GM23338 (cell line): ENCODE measurements around the gene PLA2G1B. TPM values are rescaled to one million over a fixed set of nuclear protein-coding genes. Genes with fewer than 3 reads are reported as not detected.

Experiments
- ATAC-seq: fragments of 200-7000 bp; cut with Tn5 transposase; 3 replicates; pipeline ENCODE4 v1.9.1; 2020
- DNase-seq: peaks from one replicate; pipeline ENCODE4 v3.0.0-alpha.2; 2015; ENCODE audit warnings: low spot score
- H2AFZ ChIP-seq: fragments of 200-600 bp; sonication (generic); 2 replicates; pipeline ENCODE4 v1.8.0; 2016; ENCODE audit warnings: antibody characterized with exemption, mild to moderate bottlenecking, moderate library complexity
- H3F3A ChIP-seq: fragments of 200-600 bp; sonication (generic); replicated peaks from 2 replicates; pipeline ENCODE4 v1.8.0; 2017; ENCODE audit warnings: antibody characterized with exemption, mixed run types, low read depth
- H3K27ac ChIP-seq: fragments of 200-600 bp; sonication (generic); 2 replicates; pipeline ENCODE4 v1.6.1; 2016; ENCODE audit warnings: low read depth
- H3K27me3 ChIP-seq: fragments of 200-600 bp; sonication (generic); 2 replicates; pipeline ENCODE4 v1.8.0; 2016; ENCODE audit warnings: mild to moderate bottlenecking, mixed run types, moderate library complexity; ENCODE audit not compliant: insufficient read depth
- H3K36me3 ChIP-seq: fragments of 200-600 bp; sonication (generic); 2 replicates; pipeline ENCODE4 v1.8.0; 2016; ENCODE audit warnings: mild to moderate bottlenecking; ENCODE audit not compliant: insufficient read depth
- H3K4me1 ChIP-seq: fragments of 200-600 bp; sonication (generic); 2 replicates; pipeline ENCODE4 v1.8.0; 2016; ENCODE audit warnings: mild to moderate bottlenecking, moderate library complexity; ENCODE audit not compliant: insufficient read depth
- H3K4me2 ChIP-seq: fragments of 200-600 bp; sonication (generic); 2 replicates; pipeline ENCODE4 v1.7.1; 2017; ENCODE audit warnings: mixed run types
- H3K4me3 ChIP-seq: fragments of 200-600 bp; sonication (generic); 2 replicates; pipeline ENCODE4 v1.6.1; 2016; ENCODE audit warnings: mixed run types
- H3K79me2 ChIP-seq: fragments of 200-600 bp; sonication (generic); replicated peaks from 2 replicates; pipeline ENCODE4 v1.8.0; 2017; ENCODE audit warnings: mild to moderate bottlenecking; ENCODE audit not compliant: insufficient read depth
- H3K9me2 ChIP-seq: fragments of 200-600 bp; sonication (generic); 2 replicates; pipeline ENCODE4 v1.8.0; 2017; ENCODE audit not compliant: insufficient read depth
- H4K20me1 ChIP-seq: fragments of 200-600 bp; sonication (generic); replicated peaks from 2 replicates; pipeline ENCODE4 v1.8.0; 2017; ENCODE audit warnings: mild to moderate bottlenecking; ENCODE audit not compliant: insufficient read depth
- H3K27ac Mint-ChIP-seq: 2 replicates; pipeline ENCODE4 v1.8.0; 2020; ENCODE audit warnings: inconsistent platforms, mild to moderate bottlenecking, moderate library complexity, mixed read lengths
- H3K27me3 Mint-ChIP-seq: 3 replicates; pipeline ENCODE4 v1.8.0; 2022; ENCODE audit warnings: low read depth, mild to moderate bottlenecking, moderate library complexity, mixed read lengths, inconsistent platforms; ENCODE audit not compliant: insufficient read depth, poor library complexity
- H3K36me3 Mint-ChIP-seq: 3 replicates; pipeline ENCODE4 v1.8.0; 2021; ENCODE audit warnings: low read depth, mild to moderate bottlenecking, inconsistent platforms, moderate library complexity, mixed read lengths
- H3K4me1 Mint-ChIP-seq: 3 replicates; pipeline ENCODE4 v1.8.0; 2020; ENCODE audit warnings: mild to moderate bottlenecking, inconsistent platforms, mixed read lengths
- H3K4me3 Mint-ChIP-seq: 3 replicates; pipeline ENCODE4 v1.8.0; 2021; ENCODE audit warnings: moderate library complexity, mild to moderate bottlenecking, inconsistent platforms, mixed read lengths
- H3K9me3 Mint-ChIP-seq: 3 replicates; pipeline ENCODE4 v1.8.0; 2020; ENCODE audit warnings: moderate library complexity, mild to moderate bottlenecking, inconsistent platforms, mixed read lengths
- CREB1 ChIP-seq: fragments of 250-450 bp; sonication (Bioruptor Pico); IDR thresholded peaks from 2 replicates; pipeline ENCODE4 v1.5.0; 2020; ENCODE audit warnings: low read depth, mild to moderate bottlenecking, moderate library complexity
- CTCF ChIP-seq, 2 experiments: fragments of 200-600 bp in 1 of 2; sonication (generic) in 1 of 2; conservative IDR thresholded peaks; 2 replicates each; pipeline versions ENCODE4 v1.5.1 to v1.6.1; 2016 to 2017; ENCODE audit warnings: antibody characterized with exemption in 2 of 2, low read depth in 2 of 2, mild to moderate bottlenecking in 2 of 2, moderate library complexity in 1 of 2
- ETS1 ChIP-seq: IDR thresholded peaks from 2 replicates; pipeline ENCODE4 v1.6.1; 2016; ENCODE audit warnings: antibody characterized with exemption
- EZH2 ChIP-seq: fragments of 200-600 bp; sonication (generic); IDR thresholded peaks from one replicate; pipeline ENCODE4 v1.8.0; 2017; ENCODE audit warnings: antibody characterized with exemption, mild to moderate bottlenecking, low read depth; ENCODE audit not compliant: unreplicated experiment
- EZH2phosphoT487 ChIP-seq: fragments of 200-600 bp; sonication (generic); IDR thresholded peaks from one replicate; pipeline ENCODE4 v1.8.1; 2018; ENCODE audit warnings: antibody characterized with exemption; ENCODE audit not compliant: unreplicated experiment
- JUNB ChIP-seq: IDR thresholded peaks from one replicate; pipeline ENCODE4 v1.6.1; 2016; ENCODE audit warnings: antibody characterized with exemption; ENCODE audit not compliant: unreplicated experiment
- NANOG ChIP-seq: IDR thresholded peaks from 2 replicates; pipeline ENCODE4 v1.6.1; 2016; ENCODE audit warnings: antibody characterized with exemption, borderline replicate concordance
- POLR2AphosphoS5 ChIP-seq: IDR thresholded peaks from 2 replicates; pipeline ENCODE4 v1.6.1; 2016; ENCODE audit warnings: antibody characterized with exemption, low read depth
- REST ChIP-seq: IDR thresholded peaks from one replicate; pipeline ENCODE4 v1.6.1; 2018; ENCODE audit warnings: antibody characterized with exemption; ENCODE audit not compliant: unreplicated experiment
- STAT1 ChIP-seq: IDR thresholded peaks from one replicate; pipeline ENCODE4 v1.6.1; 2016; ENCODE audit warnings: antibody characterized with exemption; ENCODE audit not compliant: unreplicated experiment
- ZNF114 ChIP-seq: fragments of 250-450 bp; sonication (Bioruptor Pico); IDR thresholded peaks from 2 replicates; pipeline ENCODE4 v1.5.0; 2020; ENCODE audit warnings: mild to moderate bottlenecking, moderate library complexity
- ZNF331 ChIP-seq: fragments of 250-450 bp; sonication (Bioruptor Pico); IDR thresholded peaks from 2 replicates; pipeline ENCODE4 v1.5.0; 2020; ENCODE audit warnings: low read depth, mild to moderate bottlenecking, moderate library complexity
- ZNF462 ChIP-seq: fragments of 250-450 bp; sonication (Bioruptor Pico); IDR thresholded peaks from 2 replicates; pipeline ENCODE4 v1.5.0; 2020; ENCODE audit warnings: mild to moderate bottlenecking, moderate library complexity
- polyA plus RNA-seq: library from polyadenylated mRNA; unstranded; fragments of >200 nt; fragmentation: Nextera tagmentation; extraction: Ambion mirVana; gene quantifications from 2 replicates; pipeline ENCODE4 v1.2.1, GENCODE V29; 2016
- total RNA-seq: library from RNA; depleted of rRNA; stranded (reverse); fragments of >200 nt; shearing (Covaris generic); gene quantifications from 2 replicates; pipeline ENCODE4 v1.2.3, GENCODE V29; 2014

Gene PLA2G1B
- total and polyA plus RNA-seq, 2 experiments from 2014 or later = not detected

GRCh38 chr12:120364487-120364886 is 36.9 kb upstream of the PLA2G1B start:
- H4K20me1 ChIP-seq = peaks cover 9% of the 10 kb centered on the region; the same call in 1 of the 2 replicates
- H3K27me3 ChIP-seq = peaks cover 18% of the 10 kb centered on the region
- ATAC-seq (no peak), DNase-seq (no peak)
- 0 out of 2 replicates have a peak, but pooled peaks cover 7% of the 10 kb centered on the region for H3K79me2 ChIP-seq
- no peak overlapping the region for H3K27ac ChIP-seq
- no peak overlapping the region for H3K4me3 ChIP-seq
- H3K4me1 ChIP-seq = peaks cover 40% of the 10 kb centered on the region
- TF ChIP-seq REST (no peak), JUNB (no peak), NANOG (no peak), ZNF114 (CRISPR knock-in tag) (no peak), POLR2AphosphoS5 (no peak), CTCF (conservative IDR thresholded peaks at IDR 0.05; ENCODE audit: low read depth in 2 of 2) (no peak), ZNF462 (CRISPR knock-in tag) (no peak), ZNF331 (CRISPR knock-in tag) (no peak), STAT1 (no peak), EZH2 (no peak), EZH2phosphoT487 (no peak), ETS1 (no peak), CREB1 (CRISPR knock-in tag) (no peak)
- Mint-ChIP-seq H3K9me3 (no peaks in the 10 kb centered on the region), H3K36me3 (peaks cover 64% of the 10 kb centered on the region), H3K27ac (no peak overlapping the region), H3K27me3 (peaks cover 24% of the 10 kb centered on the region), H3K4me1 (peaks cover 66% of the 10 kb centered on the region), H3K4me3 (no peak overlapping the region; the same call in 2 of the 3 replicates)
- H3F3A ChIP-seq = peaks cover 13% of the 10 kb centered on the region
- H3K36me3 ChIP-seq = no peaks in the 10 kb centered on the region
- H2AFZ ChIP-seq = no peak overlapping the region
- no peaks in the 10 kb centered on the region for H3K9me2 ChIP-seq
- no peak overlapping the region for H3K4me2 ChIP-seq
